AG08395 (cell line): ENCODE measurements around the gene DNM1L.

Experiments used
- DNase-seq: peaks from one replicate; pipeline ENCODE4 v3.0.0; 2012; ENCODE audit warnings: mixed read lengths, low spot score

DNM1L gene

DNA sequence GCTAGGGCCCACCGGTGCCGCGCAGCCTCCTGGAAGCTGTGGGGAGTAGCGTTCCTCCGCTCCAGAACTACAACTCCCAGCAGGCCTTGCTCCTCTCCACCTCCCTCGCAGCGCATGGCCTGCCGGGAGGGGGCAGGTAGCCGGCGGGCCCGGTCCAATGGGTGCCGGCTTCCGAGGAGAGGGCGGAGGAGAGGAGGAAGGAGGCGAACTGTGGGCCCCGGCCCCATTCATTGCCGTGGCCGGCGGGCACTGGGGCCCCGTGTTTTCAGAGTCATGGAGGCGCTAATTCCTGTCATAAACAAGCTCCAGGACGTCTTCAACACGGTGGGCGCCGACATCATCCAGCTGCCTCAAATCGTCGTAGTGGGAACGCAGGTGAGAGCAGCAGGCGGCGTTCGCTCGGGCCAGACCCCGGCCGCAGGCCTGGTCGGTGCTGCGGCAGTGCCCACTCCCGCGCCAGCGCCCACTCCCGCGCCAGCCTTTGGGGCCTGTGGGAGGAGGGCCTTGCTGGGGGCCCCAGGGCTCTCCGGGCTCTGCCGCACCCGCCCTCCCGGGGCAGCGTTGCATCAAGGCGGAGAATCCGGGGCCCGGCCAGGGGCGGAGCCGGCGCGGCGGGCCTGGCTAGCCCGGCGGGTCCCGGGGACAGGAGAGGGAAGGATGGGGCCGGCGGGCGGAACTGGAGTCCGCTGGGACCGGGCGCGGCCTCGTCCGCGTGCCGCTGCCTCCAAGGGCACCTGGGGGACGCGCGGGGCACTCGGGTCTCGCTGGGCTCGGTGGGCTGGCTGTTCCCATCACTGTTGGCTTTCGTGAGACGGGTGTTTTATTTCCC, at the start of gene DNM1L:
Gene DNM1L, plus strand, starts transcription at position 211 of the 829 bp plus-strand sequence. Its CDS starts 63 bp downstream, at position 274.
- peak; percentile 96 for DNase-seq

DNA sequence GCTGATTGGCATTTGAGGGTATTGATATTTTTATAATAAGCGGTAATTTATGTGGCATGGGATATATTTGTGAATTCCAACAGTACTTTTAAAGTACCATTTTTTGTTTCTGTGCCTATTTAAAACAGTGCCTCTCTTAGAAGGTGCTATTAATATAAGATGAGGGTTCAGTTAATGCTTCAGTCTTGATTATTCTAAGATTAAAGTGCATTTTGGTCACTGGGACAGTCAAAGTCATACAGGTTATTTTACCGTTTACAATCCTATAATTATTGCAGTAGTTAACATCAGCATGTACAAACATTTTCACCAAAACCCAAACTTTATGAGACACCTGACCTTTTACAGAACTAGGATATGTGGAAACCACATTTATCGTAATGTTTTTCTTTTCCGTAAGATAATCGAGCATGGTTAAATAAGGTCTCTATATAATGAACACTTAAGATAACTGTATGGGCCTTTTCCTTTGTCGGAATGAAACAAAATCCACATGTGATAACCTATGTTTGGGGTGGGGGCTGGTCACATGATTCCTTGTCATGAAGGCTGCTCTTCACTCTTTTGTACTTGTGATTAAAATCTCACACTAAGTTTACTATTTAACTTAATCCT, 37.7 kb upstream of the DNM1L start:
- no peak for DNase-seq

- DNase-seq, result no peak
These were observed 34.7 kb upstream of the DNM1L start for GRCh38 chr12:32644431-32644830.

DNA sequence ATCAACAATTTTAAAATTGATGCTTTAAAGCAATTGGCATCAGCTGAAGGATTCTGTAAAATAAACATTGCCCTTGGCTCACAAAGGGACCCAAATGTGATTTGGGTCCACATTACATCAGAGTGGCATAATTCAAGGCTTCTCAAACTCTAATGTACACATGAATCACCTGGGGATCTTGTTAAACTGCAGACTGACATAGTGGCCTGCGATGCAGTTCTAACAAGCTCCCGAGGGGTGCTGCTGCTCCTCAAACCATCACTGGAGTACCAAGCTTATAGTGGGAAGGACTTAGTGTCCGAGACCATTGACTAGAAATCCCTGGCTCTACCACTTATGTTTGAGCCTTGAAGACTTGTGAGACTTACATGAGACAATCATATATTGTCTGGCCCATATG, 31.8 kb upstream of the DNM1L start:
- no peak for DNase-seq

DNA sequence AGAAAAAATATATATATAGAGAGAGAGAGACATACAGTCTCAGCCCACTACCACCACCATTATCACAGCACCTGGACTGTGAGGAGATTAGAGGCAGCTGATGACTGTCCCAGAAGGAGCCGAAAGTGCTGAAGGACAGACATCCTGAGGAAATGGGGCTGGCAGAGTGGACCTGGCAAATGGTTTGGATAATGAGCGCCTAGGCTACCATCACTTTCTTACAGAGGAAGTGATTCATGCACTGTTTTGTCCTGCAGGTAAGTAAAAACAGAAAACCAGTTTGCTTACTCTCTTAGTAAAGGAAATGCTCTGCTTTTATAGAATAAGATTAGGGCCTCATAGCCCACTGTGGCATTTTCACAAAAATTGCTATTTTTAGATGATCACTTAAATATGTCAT, 28.6 kb upstream of the DNM1L start:
- DNase-seq, result no peak

DNA sequence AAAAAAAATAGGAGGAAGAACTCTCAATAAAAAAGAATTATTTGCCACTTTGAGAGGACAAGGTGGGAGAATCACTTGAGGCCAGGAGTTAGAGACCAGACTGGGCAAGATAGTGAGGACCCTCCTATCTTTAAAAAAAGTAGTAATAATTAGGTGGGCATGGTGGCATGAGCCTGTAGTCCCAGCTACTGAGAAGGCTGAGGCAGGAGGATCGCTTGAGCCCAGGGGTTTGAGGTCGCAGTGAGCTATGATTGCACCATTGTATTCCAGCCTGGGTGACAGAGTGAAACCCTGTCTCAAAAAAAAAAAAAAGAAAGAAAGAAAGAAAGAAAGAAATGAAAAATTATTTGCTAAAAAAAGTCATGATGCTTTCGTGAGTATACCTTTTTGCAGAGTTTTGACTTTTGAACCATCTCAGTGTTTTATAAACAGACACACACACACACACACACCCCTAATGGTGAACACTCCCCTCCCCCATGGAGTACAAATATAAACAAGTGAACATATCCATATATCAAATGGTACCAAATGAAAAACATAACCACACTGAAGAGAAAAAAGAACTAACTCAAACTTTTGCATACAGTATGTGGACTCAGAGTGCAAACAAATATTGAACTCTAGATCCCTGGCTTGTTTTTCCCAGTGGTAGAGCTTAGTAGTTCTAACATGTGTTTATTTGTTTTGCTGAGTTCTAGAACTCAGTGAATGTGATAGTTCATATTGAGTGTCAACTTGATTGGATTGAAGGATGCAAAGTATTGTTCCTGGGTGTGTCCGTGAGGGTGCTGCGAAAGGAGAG, 27.7 kb upstream of the DNM1L start:
- DNase-seq, result no peak

- DNase-seq, result no peak
These were observed 27.2 kb upstream of the DNM1L start for GRCh38 chr12:32651956-32652210.

GRCh38 chr12:32659908-32660440, 19.1 kb upstream of the DNM1L start:
- DNase-seq, result no peak

GRCh38 chr12:32661706-32662105, 17.4 kb upstream of the DNM1L start:
- DNase-seq, result no peak

DNA sequence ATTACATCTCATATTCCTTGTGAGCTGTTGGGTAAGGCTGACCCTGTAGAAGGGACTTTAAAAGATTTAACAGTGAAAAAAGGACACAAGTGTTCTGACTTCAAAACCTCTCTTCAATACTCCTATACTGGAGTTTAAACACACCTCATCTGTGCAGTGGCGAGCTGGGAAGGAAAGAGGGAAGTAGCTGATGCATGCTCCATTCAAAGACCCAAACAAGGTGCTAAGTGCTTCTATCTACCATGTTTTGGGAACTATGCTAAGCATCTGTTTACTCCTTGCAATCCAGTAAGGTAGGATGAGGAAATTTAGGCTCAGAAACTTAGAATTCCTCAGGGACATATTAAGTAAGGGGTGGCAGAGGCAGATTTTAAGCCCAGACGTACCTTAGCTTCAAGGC, 16.4 kb upstream of the DNM1L start:
- no peak for DNase-seq

DNA sequence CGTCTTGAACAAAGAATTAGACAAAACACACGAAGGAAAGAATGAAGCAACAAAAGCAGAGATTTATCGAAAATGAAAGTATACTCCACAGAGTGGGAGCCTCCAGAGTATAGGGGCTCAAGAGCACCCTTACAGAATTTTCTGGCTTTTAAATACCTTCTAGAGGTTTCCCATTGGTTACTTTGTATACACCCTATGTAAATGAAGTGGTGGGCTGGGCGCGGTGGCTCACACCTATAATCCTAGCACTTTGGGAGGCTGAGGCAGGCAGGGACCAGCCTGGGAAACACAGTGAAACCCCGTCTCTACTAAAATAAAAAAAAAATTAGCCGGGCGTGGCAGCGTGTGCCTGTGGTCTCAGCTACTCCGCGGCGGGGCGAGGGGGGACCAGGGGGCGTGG, 13.1 kb upstream of the DNM1L start:
- no peak for DNase-seq

DNA sequence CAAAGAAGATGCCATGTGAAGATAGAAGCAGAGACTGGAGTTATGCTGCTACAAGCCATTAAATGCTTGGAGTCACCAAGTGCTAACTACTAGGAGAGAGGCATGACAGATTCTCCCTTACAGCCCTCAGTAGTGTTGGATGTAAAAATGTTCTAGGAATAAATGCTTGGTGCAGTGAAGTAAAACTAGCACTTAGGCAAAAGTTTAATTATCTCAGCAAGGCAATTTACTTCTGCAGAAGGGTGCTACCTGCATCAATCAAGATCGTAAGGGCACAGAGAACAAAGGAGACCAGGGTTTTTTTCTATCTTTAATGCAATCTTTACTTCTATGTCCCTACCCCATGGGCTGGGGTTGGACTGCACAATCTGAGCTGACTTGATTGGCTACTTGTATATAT, 9.5 kb upstream of the DNM1L start:
- no peak for DNase-seq

- peak; percentile 83 for DNase-seq
These were observed 6.9 kb upstream of the DNM1L start for GRCh38 chr12:32671930-32672780.

GRCh38 chr12:32679920-32680237, 778 bp downstream of the DNM1L start:
- no peak for DNase-seq

DNA sequence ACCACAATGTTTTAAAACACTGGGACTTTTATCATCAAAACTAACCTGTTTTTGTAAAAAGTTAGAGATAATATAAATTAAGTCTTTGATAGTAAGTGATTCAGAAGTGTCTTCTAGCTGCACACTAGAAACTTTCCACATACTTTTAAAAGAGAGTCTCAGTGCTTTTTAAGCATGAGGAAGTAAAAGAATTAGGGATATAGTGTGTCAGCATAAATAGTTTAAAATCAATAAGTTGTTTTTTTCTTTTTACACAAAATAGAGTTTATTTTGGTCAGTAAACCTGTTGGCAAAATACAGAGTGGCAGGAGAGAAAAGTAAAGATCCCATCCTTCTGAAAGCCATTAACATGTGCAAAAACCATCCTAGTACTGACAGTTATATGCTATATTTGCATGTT, 1.7 kb downstream of the DNM1L start:
- no peak for DNase-seq

- DNase-seq, result no peak
These were observed 2.2 kb downstream of the DNM1L start for GRCh38 chr12:32681272-32681671.

GRCh38 chr12:32686340-32686739, 7.2 kb downstream of the DNM1L start:
- DNase-seq, result no peak

GRCh38 chr12:32688786-32689185, 9.7 kb downstream of the DNM1L start:
- no peak for DNase-seq

DNA sequence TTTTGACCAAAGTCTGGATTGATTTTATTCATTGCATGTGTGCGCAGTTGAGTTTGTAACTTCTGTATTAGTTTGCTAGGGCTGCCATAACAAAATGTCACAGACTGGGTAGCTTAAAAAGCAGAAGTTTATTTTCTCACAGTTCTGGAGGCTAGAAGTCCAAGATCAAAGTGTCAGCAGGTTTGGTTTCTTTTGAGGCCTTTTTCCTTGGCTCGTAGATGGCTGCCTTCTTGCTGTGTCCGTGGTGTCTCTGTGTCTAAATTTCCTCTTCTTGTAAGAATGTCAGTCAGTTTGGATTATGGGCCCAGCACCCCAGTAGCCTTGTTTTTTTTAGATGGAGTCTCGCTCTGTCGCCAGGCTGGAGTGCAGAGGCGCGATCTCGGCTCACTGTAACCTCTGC, 11.8 kb downstream of the DNM1L start:
- DNase-seq, result no peak

- DNase-seq, result no peak
These were observed 13.3 kb downstream of the DNM1L start for GRCh38 chr12:32692358-32692757.

- DNase-seq, result no peak
These were observed 13.9 kb downstream of the DNM1L start for GRCh38 chr12:32693036-32693435.

DNA sequence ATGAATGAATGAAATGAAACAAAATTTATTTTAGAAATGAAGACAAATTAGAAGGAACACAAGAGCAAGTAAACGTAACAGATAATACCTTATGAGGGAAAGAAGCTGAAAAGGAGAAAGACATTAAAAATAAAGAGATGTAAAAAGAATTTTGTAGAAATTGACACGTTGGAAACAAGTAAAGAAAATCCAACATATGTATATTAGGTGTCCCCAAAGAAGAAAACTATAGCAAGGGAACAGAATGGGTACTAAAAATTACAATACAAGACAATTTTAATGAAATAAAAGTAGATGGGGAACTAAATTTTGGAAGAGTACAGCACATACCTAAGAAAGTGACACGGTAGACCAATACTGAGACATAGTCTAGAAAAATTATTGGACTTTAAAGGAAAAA, 16.7 kb downstream of the DNM1L start:
- DNase-seq, result no peak
